ENCODE measurements around the gene PYY.
"Not testable (repeated sequence)": the region's sequence is repeated elsewhere in the genome, so short reads cannot be mapped to it uniquely, and the experiment has no call there.

- TF ChIP-seq CTCF (conservative IDR thresholded peaks at IDR 0.05; ENCODE audit: low read depth, low read length); EZH2phosphoT487 (IDR thresholded peaks at IDR 0.05; ENCODE audit: borderline replicate concordance, low read length): not testable (repeated sequence)
Measured at GRCh38 chr17:43972444-43973212, 18.9 kb upstream of the PYY start.
